HG03439 (cell line): ENCODE data around the gene ANKRD60.

Experiments used
- ATAC-seq: cut with Tn5 transposase; IDR thresholded peaks from one replicate; pipeline ENCODE4 v1.9.1; 2021; ENCODE audit warnings: mild to moderate bottlenecking, moderate library complexity; ENCODE audit not compliant: unreplicated experiment

The ANKRD60 gene

DNA sequence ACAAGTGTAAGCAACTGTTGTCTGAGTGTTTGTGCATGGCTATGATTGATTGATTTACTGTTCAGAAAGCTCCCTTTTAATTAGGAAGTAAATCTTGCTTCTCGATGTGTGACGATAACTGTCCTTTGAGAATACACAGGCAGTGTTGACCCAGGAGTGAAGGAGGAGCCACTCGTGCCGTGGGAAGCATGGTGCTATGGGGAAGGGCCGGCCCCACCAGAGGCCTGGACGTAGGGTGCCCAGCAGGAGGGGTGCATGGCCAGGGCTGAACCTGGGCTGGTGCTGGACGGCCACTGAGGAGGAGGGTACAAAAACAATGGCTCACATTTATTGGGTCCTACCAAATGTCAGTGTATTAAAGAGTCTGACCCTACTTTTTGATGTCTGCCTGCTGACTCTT lies 60.7 kb downstream of the ANKRD60 start:
- ATAC-seq = no peak
